Sigmoid colon (tissue), 4 donors: ENCODE results near the gene PVALEF.

Experiments
- EP300 ChIP-seq, 4 donors: sonication (generic); formaldehyde crosslinking; IDR thresholded peaks; one replicate each; pipeline ENCODE4 v1.6.1; 2017; ENCODE audit warnings: antibody characterized with exemption in 4 of 4
- TF ChIP-seq, protein P1 (sequence below), 4 experiments: fragments of 450-650 bp in 3 of 4; fragments of 200-600 bp in 1 of 4; IDR thresholded peaks; one replicate each; pipeline ENCODE4 v1.5.1; 2016 to 2019; ENCODE audit warnings: antibody characterized with exemption in 4 of 4, mild to moderate bottlenecking in 3 of 4, moderate library complexity in 2 of 4

DNA sequence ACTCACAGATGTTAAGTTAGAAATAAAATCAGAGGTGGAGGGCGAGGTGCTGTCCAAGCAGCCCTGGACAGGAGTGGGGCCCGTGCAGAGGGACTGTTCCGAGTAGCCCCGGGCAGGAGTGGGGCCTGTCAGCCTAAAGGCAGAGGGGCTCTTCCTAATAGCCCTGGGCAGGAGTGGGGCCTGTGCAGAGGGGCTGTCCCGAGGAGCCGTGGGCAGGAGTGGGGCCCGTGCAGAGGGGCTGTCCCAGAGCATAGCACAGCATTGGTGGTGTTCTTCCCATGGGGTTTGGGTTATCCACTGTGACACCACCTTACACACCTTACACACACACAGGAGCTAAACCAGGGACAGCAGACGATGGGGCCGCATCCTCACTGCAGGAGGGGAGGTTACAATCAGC, 47.1 kb downstream of the PVALEF start:
- TF ChIP-seq, protein P1, sequence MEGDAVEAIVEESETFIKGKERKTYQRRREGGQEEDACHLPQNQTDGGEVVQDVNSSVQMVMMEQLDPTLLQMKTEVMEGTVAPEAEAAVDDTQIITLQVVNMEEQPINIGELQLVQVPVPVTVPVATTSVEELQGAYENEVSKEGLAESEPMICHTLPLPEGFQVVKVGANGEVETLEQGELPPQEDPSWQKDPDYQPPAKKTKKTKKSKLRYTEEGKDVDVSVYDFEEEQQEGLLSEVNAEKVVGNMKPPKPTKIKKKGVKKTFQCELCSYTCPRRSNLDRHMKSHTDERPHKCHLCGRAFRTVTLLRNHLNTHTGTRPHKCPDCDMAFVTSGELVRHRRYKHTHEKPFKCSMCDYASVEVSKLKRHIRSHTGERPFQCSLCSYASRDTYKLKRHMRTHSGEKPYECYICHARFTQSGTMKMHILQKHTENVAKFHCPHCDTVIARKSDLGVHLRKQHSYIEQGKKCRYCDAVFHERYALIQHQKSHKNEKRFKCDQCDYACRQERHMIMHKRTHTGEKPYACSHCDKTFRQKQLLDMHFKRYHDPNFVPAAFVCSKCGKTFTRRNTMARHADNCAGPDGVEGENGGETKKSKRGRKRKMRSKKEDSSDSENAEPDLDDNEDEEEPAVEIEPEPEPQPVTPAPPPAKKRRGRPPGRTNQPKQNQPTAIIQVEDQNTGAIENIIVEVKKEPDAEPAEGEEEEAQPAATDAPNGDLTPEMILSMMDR (IDR thresholded peaks at IDR 0.05) = no peak
- TF ChIP-seq EP300 (IDR thresholded peaks at IDR 0.05) = no peak
